ENCODE measurements around the gene PAQR4. TPM values are rescaled to one million over a fixed set of nuclear protein-coding genes. Genes with fewer than 3 reads are reported as not detected.
A peak's percentile ranks its signal among the peaks of the same experiment; 100 is the strongest.

The PAQR4 gene
- polyA plus RNA-seq, 1 donor from 2014 or later: 47.8 TPM

DNA sequence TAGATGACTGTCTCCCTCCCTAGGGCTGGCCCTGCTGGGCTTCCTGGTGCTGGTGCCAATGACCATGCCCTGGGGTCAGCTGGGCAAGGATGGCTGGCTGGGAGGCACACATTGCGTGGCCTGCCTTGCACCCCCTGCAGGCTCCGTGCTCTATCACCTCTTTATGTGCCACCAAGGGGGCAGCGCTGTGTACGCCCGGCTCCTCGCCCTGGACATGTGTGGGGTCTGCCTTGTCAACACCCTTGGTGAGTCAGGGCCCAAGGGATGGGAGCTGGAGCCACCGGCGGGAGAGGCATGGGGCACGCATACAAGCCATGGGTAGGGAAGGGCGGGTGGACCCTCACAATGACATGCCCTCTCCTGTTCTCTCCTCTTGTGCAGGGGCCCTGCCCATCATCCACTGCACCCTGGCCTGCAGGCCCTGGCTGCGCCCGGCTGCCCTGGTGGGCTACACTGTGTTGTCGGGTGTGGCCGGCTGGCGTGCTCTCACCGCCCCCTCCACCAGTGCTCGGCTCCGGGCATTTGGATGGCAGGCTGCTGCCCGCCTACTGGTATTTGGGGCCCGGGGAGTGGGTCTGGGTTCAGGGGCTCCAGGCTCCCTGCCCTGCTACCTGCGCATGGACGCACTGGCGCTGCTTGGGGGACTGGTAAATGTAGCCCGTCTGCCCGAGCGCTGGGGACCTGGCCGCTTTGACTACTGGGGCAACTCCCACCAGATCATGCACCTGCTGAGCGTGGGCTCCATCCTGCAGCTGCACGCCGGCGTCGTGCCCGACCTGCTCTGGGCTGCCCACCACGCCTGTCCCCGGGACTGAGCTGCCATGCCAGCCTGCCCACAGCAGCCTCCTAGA is 2.2 kb downstream of the PAQR4 start:
- Histone ChIP-seq H3K27ac (ENCODE audit: low read length) (no peak overlapping the region), H3K9me3 (ENCODE audit: low read length) (no peaks in the 10 kb centered on the region), H3K9me2 (ENCODE audit: insufficient read depth, low read length) (no peaks in the 10 kb centered on the region), H3K36me3 (ENCODE audit: insufficient read depth, low read length) (no peaks in the 10 kb centered on the region), H3K27me3 (ENCODE audit: insufficient read depth, low read depth, low read length) (peaks cover 19% of the 10 kb centered on the region), H4K20me1 (ENCODE audit: insufficient read depth) (no peaks in the 10 kb centered on the region), H3K4me2 (ENCODE audit: low read length) (no peak overlapping the region), H3K9ac (ENCODE audit: low read length) (no peak overlapping the region), H3F3A (ENCODE audit: insufficient read depth, low read length, poor library complexity, severe bottlenecking) (no peaks in the 10 kb centered on the region), H3K4me3 (ENCODE audit: low read length) (peak overlapping the region; percentile 98), H3K79me2 (replicated peaks; ENCODE audit: insufficient read depth, low read length) (no peaks in the 10 kb centered on the region), H2AFZ (ENCODE audit: low read depth, low read length) (no peak overlapping the region)
- TF ChIP-seq SMC3 (conservative IDR thresholded peaks at IDR 0.05; ENCODE audit: poor library complexity): no peak
- TF ChIP-seq, protein P1, sequence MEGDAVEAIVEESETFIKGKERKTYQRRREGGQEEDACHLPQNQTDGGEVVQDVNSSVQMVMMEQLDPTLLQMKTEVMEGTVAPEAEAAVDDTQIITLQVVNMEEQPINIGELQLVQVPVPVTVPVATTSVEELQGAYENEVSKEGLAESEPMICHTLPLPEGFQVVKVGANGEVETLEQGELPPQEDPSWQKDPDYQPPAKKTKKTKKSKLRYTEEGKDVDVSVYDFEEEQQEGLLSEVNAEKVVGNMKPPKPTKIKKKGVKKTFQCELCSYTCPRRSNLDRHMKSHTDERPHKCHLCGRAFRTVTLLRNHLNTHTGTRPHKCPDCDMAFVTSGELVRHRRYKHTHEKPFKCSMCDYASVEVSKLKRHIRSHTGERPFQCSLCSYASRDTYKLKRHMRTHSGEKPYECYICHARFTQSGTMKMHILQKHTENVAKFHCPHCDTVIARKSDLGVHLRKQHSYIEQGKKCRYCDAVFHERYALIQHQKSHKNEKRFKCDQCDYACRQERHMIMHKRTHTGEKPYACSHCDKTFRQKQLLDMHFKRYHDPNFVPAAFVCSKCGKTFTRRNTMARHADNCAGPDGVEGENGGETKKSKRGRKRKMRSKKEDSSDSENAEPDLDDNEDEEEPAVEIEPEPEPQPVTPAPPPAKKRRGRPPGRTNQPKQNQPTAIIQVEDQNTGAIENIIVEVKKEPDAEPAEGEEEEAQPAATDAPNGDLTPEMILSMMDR (IDR thresholded peaks at IDR 0.05; ENCODE audit: poor library complexity, severe bottlenecking): no peak
- TF ChIP-seq EZH2 (IDR thresholded peaks at IDR 0.05; ENCODE audit: borderline replicate concordance, insufficient read depth, low read length, poor library complexity, severe bottlenecking): no peak
- TF ChIP-seq POLR2AphosphoS5 (IDR thresholded peaks at IDR 0.05): no peak
- TF ChIP-seq, protein P2, sequence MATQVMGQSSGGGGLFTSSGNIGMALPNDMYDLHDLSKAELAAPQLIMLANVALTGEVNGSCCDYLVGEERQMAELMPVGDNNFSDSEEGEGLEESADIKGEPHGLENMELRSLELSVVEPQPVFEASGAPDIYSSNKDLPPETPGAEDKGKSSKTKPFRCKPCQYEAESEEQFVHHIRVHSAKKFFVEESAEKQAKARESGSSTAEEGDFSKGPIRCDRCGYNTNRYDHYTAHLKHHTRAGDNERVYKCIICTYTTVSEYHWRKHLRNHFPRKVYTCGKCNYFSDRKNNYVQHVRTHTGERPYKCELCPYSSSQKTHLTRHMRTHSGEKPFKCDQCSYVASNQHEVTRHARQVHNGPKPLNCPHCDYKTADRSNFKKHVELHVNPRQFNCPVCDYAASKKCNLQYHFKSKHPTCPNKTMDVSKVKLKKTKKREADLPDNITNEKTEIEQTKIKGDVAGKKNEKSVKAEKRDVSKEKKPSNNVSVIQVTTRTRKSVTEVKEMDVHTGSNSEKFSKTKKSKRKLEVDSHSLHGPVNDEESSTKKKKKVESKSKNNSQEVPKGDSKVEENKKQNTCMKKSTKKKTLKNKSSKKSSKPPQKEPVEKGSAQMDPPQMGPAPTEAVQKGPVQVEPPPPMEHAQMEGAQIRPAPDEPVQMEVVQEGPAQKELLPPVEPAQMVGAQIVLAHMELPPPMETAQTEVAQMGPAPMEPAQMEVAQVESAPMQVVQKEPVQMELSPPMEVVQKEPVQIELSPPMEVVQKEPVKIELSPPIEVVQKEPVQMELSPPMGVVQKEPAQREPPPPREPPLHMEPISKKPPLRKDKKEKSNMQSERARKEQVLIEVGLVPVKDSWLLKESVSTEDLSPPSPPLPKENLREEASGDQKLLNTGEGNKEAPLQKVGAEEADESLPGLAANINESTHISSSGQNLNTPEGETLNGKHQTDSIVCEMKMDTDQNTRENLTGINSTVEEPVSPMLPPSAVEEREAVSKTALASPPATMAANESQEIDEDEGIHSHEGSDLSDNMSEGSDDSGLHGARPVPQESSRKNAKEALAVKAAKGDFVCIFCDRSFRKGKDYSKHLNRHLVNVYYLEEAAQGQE (IDR thresholded peaks at IDR 0.05; ENCODE audit: borderline replicate concordance): no peak
- no peak for TF ChIP-seq EP300 (conservative IDR thresholded peaks at IDR 0.05; ENCODE audit: poor library complexity, severe bottlenecking)
- no peak for TF ChIP-seq TAF1 (IDR thresholded peaks at IDR 0.05; ENCODE audit: low read depth)
- no peak for TF ChIP-seq MXI1 (conservative IDR thresholded peaks at IDR 0.05; ENCODE audit: poor library complexity, severe bottlenecking)
- no peak for TF ChIP-seq RAD21 (conservative IDR thresholded peaks at IDR 0.05)

DNA sequence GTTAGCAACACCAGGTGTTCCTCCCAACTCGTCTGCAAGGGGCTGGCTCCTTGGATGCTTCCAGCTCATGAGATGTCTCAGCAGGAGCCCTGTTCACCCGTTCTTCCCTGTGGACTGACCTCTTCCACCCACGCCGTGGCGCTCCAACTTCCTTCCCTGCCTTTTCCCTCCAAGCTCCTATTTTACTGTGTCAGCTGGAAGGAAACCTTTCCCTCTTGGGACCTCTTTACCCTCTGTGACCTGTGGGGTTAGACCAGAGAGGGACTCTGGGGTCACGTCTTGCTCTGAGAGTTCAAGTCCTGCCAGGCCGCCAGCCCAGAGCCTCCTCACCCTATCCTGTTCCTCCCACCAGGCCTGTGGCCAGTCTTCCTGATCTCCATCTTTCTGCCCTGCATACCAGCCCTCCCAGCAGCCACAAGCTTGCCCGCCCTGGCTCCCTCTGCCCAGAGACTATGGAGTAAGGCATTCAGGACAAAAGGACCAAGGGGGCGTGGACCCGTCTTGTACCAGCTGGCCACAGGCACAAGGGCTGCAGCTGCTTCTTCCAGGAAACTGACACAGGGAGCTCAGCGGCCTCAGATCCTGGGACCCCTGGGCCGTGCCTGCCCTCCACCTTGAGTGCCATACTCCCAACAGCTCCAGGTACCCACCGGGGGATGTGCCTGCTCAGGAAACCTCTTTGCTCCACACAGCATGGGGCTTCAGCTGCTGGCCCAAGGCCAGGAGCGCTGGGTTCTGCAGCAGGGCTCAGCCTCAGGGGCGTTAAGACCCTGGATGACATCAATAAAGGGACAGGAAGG is 3.0 kb downstream of the PAQR4 start:
- H4K20me1 ChIP-seq (ENCODE audit: insufficient read depth): no peaks in the 10 kb centered on the region
- H3K4me2 ChIP-seq (ENCODE audit: low read length): no peak overlapping the region
- H3K9me2 ChIP-seq (ENCODE audit: insufficient read depth, low read length): no peaks in the 10 kb centered on the region
- no peak overlapping the region for H3K9ac ChIP-seq (ENCODE audit: low read length)
- H3F3A ChIP-seq (ENCODE audit: insufficient read depth, low read length, poor library complexity, severe bottlenecking): no peaks in the 10 kb centered on the region
- H3K4me3 ChIP-seq (ENCODE audit: low read length): no peak overlapping the region
- TF ChIP-seq TAF1 (IDR thresholded peaks at IDR 0.05; ENCODE audit: low read depth): no peak
- no peak overlapping the region for H2AFZ ChIP-seq (ENCODE audit: low read depth, low read length)
- no peaks in the 10 kb centered on the region for H3K36me3 ChIP-seq (ENCODE audit: insufficient read depth, low read length)
- peaks cover 13% of the 10 kb centered on the region for H3K27me3 ChIP-seq (ENCODE audit: insufficient read depth, low read depth, low read length)
- H3K27ac ChIP-seq (ENCODE audit: low read length): no peak overlapping the region
- no peaks in the 10 kb centered on the region for H3K9me3 ChIP-seq (ENCODE audit: low read length)
- no peaks in the 10 kb centered on the region for H3K79me2 ChIP-seq (replicated peaks; ENCODE audit: insufficient read depth, low read length)
